GM19463 (cell line): ENCODE measurements around the gene EIPR1.
A peak's percentile ranks its signal among the peaks of the same experiment; 100 is the strongest.

Experiments used
- ATAC-seq: cut with Tn5 transposase; IDR thresholded peaks from one replicate; pipeline ENCODE4 v1.9.1; 2021; ENCODE audit warnings: mild to moderate bottlenecking, moderate library complexity; ENCODE audit not compliant: unreplicated experiment

Gene EIPR1

GRCh38 chr2:3256605-3257004, 121.0 kb downstream of the EIPR1 start:
- no peak for ATAC-seq

GRCh38 chr2:3256157-3256556, 121.5 kb downstream of the EIPR1 start:
- no peak for ATAC-seq

GRCh38 chr2:3254442-3254941, 123.1 kb downstream of the EIPR1 start:
- peak; percentile 77 for ATAC-seq

- no peak for ATAC-seq
Observed at GRCh38 chr2:3253913-3254441, 123.6 kb downstream of the EIPR1 start.

- ATAC-seq, result no peak
Observed at GRCh38 chr2:3251946-3252345, 125.7 kb downstream of the EIPR1 start.

- no peak for ATAC-seq
Observed at GRCh38 chr2:3249476-3249962, 128.1 kb downstream of the EIPR1 start.

GRCh38 chr2:3248754-3249475, 128.7 kb downstream of the EIPR1 start:
- ATAC-seq, result no peak

- no peak for ATAC-seq
Observed at GRCh38 chr2:3246928-3247714, 130.5 kb downstream of the EIPR1 start.

- ATAC-seq, result no peak
Observed at GRCh38 chr2:3246406-3246805, 131.2 kb downstream of the EIPR1 start.

- ATAC-seq, result no peak
Observed at GRCh38 chr2:3244486-3244885, 133.1 kb downstream of the EIPR1 start.

GRCh38 chr2:3243804-3244203, 133.8 kb downstream of the EIPR1 start:
- ATAC-seq, result no peak

- ATAC-seq, result peak; percentile 49
Observed at GRCh38 chr2:3242747-3243369, 134.8 kb downstream of the EIPR1 start.

- ATAC-seq, result no peak
Observed at GRCh38 chr2:3241971-3242746, 135.5 kb downstream of the EIPR1 start.

- peak; percentile 70 for ATAC-seq
Observed at GRCh38 chr2:3238951-3239841, 138.4 kb downstream of the EIPR1 start.

- no peak for ATAC-seq
Observed at GRCh38 chr2:3236300-3237045, 141.1 kb downstream of the EIPR1 start.

- no peak for ATAC-seq
Observed at GRCh38 chr2:3233877-3234276, 143.7 kb downstream of the EIPR1 start.

GRCh38 chr2:3229221-3229620, 148.4 kb downstream of the EIPR1 start:
- ATAC-seq, result no peak

- no peak for ATAC-seq
Observed at GRCh38 chr2:3224681-3225080, 152.9 kb downstream of the EIPR1 start.
